GM21423 (cell line): ENCODE measurements around the gene RGS7.
"Not testable (repeated sequence)": the region's sequence is repeated elsewhere in the genome, so short reads cannot be mapped to it uniquely, and the experiment has no call there.

Source experiments
- ATAC-seq: cut with Tn5 transposase; IDR thresholded peaks from one replicate; pipeline ENCODE4 v1.9.1; 2021; ENCODE audit warnings: mild to moderate bottlenecking, moderate library complexity; ENCODE audit not compliant: unreplicated experiment

The RGS7 gene

DNA sequence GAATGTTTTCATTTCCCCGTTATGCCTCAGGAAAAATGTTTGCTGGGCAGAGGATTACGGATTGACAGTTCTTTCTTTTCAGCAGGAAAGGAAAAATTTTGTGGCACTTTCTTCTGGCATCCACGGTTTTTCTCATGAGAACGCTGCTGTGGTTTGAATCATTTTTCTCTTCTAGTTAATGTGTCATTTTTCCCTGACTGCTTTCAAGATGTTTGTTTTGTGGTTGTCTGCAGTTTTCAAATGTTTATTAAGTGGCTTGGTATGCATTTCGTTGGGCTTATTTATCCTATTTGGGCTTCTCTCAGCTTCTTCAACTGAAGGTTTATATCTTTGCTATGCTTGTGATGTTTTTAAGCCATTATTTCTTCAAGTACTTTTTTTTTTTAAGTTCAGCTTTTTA is 359.0 kb downstream of the RGS7 start:
- no peak for ATAC-seq

DNA sequence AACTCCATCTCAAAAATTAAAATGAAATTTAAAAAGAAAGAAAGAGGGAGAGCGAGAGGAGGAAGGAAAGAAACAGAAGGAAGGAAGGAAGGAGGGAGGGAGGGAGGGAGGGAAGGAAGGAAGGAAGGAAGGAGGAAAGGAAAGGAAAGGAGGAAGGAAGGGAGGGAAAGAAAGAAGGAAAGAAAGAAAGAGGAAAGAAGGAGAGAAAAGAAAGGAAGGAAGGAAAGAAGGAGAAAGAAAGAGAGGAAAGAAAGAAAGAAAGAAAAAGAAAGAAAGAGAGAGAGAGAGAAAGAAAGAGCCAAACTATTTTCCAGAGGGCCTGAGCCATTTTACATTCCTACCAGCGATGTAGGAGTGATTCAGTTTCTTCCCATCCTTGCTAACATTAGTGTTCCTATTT is 364.0 kb downstream of the RGS7 start:
- no peak for ATAC-seq

DNA sequence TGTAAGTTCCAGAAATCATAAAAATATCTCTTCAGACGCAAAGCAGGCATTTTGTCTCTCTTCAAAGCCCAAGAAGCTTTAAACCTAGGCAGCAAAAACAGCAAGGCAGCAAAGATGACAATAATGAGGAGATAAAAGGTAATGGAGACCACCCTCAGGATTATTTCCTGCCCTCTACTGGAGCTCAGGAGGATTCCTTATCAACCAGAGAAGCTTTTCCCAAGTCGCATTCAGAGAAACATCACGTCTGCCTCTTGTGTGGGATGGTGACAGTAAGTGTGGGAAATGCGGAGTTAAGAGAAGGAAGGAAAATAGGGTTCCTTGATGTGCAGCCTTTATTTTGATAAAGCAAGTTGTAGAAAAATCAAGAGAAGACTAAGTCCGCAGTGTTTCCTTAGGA is 365.8 kb downstream of the RGS7 start:
- no peak for ATAC-seq

DNA sequence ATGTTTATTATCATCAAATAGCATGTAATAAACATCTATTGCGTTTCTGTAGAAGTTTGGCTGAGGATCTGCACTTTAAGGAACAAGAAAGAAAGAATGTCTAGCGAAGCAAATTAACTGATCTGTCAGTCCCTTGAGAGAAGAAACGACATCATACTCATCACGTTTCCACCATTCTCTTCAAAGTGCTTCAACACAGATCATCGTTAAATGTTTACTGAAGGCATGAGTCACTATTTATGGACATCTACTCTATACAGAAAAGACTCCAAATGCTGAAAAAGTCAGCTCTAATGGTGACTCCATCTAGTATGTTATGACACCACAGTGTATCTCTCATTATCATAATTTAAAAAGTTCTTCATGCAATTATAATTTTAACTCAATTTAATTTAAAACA is 369.1 kb downstream of the RGS7 start:
- no peak for ATAC-seq

DNA sequence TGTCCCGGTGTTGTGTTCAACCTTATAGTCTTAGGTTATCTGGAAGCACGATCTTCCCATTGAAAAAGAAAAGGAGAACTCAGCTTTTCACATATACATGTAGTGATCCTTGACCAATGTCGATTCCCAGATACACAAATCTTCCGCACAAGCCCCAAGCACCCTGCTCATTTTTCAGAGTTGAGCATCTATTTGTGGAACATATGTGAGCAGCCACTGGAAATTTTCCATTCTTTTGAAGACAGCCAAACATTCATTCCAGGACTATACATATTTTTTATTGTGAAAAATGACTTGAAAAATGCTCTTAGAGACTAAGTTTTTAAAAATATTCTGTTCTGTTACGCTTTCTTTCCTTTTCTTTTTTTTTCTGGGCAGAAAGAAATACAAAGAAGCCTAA is 371.9 kb downstream of the RGS7 start:
- no peak for ATAC-seq

DNA sequence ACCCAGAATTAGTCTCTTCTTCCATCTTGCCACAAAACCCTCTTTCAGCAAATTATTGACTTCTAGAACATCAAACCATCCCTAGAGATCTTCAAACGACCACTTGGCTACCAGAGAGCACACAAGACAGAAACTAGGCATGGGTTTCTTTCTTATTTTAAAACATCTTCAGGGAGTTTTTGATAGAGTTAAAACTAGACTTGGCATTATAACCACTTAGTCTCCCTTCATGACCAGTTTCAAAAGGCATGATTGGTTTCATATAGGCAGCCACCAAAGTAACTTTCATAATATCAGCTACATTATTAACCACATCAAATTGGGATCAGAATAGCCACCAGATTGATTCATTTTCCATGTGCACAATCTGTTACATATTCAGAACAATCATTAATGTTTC is 376.7 kb downstream of the RGS7 start:
- ATAC-seq, result peak; percentile 68

DNA sequence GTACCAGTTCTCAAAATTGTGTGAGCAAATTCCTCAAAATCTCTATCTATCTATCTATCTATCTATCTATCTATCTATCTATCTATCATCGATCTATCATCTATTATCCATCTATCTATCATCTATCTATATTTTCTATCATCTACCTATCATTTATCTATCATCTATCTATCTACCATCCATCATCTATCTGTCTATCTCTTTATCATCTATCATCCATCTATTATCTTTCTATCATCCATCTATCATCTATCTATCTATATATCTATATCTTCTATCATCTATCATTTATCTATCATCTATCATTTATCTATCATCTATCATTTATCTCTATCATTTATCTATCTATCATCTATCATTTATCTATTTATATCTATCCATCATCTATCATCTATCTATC is 380.3 kb downstream of the RGS7 start:
- ATAC-seq, result no peak

DNA sequence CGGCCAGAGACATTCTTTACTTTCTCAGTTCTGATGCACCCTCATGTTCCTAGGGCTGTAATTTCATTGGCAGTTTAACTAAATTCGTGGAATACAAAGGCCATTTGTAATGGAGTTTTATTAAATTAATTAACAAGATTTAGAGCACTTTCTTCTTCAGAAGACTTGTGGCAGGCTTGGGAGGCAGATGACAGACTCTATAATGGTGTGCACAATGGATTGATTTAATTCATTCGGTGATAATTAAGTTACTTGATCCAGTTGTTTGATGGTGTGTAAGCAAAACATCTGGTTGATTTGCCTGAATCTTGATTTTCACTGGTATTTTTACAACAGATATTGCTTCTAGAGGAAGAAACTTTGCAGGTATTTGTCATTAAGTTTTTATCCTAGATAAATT is 383.1 kb downstream of the RGS7 start:
- ATAC-seq, result no peak

DNA sequence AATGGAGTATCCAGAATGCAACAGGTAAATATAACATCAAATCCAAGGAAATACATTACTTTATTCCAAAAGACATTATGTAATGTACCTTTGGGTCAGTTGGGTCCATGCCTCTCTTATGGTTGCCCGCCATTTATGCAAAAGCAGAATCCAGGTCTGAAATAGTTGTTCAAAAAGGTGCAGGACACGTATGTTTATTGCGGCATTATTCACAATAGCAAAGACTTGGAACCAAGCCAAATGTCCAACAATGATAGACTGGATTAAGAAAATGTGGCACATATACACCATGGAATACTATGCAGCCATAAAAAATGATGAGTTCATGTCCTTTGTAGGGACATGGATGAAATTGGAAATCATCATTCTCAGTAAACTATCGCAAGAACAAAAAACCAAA is 384.9 kb downstream of the RGS7 start:
- ATAC-seq, result not testable (repeated sequence)

DNA sequence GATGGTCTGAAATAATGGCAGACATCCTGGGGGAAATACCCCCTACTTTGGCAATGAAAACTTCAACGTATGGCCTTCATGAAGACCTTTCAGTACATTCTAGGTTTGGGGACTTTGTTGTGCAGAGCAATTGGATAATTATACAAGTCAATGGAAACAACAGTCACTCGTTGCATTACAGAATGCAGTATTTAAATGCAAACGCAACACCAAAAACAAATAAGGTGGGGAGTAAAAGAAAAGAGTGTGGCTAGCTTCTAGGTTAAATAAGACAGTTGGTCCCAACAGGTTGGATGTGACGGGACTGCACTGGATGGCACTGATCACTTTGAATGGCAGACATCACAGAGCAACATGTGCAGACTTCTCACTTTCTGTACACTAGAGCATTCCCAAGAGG is 386.8 kb downstream of the RGS7 start:
- ATAC-seq, result no peak

DNA sequence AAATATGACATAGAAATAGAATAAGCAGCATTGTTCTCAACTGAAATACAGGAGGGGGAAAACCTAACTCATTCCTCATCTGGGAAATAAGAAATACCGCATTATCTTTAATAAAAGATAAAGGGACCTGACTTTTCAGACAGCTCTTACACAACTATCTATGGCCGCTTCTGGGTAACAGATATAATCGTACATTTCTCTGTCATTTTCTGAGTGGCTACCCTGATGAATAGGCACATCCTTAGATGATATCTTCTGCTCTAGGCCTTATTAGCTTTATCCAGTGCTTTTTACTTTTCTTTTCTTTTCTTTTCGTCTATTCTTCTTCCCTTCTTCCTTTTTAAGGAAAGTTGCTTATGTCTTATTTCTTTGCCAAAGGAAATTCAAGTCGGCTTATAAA is 388.1 kb downstream of the RGS7 start:
- no peak for ATAC-seq

DNA sequence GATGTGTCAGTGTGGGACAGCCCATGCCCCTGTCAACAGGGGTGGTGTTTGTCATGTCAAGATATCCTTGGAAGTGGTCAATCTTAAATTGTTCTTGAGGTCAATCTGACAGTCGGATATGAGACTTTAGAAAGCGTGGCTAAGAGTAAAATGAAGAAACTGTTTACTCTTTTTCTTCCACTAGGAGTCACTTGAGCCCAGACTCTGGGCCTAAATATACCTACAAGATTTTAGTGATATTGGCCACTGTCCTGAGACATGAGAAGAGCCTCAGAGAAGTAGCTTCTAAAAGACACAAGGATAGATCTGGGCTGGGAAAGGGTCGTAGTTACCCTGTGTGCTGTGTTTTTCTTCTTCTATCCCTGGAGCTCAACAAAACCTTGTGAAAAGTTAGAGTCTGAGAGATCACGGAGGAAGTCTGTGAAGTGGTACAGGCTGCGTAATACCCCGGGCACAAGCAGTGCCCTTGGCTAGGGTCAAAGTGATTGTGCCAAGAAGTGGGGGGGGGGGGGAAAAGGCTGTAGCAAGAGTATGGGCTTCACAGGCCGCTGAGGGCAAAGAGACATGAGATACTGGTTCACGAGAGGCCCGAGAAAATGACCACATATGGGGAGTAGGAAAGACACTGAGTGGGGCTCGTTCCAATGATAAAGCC is 389.8 kb downstream of the RGS7 start:
- no peak for ATAC-seq

DNA sequence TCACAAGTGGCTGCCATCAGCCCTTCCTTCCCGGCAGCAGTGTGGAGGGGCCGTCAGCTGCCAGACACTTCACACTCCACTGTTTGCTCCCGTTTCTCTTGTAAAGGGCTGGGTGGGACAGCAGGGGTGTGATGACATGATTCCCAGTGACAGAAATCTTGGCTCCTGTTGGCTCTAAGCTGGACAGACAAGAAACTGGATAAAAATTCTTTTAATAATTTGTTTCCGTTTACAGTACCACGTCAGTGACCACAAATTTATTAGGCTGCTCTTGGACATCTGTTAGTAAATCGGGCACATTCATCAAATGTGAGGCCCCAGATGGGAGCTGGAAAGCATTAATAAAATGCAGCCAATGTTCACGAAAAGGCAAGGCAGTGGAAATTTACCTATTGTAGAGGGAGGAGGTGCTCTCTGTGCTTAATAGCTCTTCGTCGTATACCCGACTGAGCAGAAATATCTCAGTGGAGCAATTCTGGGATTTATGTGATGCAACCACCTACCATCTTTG is 391.4 kb downstream of the RGS7 start:
- no peak for ATAC-seq

DNA sequence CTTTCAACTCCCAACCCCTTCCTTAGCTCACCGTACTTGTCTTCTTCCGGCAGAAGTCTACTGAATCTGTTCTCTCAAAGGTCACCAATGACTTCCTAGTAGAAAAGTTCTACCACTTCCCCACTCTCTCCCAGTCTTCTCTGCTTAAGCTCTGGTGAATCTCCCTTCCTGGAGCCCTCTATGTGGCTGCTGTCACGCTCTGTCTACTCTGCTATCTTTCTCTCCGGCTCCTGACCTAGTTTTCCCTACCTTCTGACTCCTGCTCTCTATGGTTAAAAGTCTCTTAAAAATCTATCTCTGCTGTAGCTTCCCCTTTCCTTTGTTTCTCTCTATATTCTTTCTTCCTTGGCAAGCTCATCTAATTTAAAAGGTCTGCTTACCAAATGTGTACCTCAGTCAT is 394.9 kb downstream of the RGS7 start:
- ATAC-seq, result no peak

DNA sequence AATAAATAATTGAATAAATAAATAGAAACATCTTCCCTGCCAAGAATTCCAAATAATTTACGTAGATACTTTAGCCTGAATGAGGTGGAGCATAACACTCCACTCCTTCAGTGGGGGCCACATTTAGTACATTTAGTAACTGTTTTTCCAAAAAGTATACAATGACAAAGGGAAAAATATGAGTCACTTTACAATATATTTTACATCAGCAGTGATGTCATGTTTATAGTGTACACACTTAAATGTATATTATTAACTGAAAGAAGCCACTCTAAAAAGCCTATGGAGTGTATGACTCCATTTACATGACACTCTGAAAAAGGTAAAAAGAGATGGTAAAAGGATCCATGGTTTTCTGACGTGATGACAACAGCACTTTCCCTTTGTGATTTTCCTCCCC is 400.6 kb downstream of the RGS7 start:
- no peak for ATAC-seq

DNA sequence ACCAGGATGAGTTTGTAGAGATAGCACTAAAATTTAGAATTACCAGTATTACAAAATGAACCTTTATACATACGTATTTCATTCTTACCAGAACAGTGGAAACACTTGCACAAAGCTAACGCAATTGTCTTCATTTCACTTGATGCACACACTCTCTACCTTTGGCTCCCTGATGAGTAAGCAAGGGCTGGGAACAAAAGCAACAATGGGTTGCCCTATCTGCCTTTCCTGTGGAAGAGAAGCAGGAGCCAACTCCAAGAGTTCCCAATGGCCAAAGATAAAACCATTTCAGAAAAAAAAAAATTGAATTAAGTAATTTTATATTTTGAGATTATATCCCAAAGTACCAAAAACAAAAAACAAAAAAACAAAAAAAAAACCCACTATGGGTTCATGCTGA is 401.0 kb downstream of the RGS7 start:
- ATAC-seq, result no peak

DNA sequence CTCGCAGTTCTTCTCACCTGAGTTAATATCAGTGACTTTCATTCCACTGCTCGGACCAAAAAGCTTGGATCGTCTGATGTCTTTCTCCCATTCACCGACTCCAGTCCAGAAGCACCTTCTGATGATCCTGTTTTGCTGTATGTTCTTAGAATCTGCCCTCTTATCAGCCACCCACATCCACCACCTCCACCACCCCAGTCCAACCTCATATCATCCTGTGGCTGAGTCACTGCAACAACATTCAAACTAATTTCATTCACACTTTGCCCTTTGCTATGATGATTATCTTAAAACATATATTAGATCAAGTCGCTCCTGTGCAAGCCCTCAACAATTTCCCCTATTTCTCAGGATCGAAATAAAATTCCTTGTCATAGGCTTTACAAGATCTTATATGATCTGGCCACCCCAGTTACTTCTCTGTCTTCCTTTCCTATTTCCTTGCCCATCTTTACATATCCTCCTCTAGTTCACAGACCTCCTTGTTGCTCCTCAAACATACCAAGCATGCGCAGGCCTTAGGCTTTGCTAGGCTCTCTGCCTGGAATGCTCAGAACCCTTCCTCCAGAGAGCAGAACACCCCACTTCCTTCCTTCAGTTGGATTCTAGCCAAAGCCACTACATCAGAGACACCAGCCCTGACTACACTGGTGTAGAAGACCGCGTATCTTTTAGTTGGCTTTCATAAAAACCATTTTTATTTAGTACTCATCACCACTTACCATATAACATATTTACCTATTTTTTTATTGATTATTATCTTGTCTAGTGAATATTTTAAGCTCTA is 409.4 kb downstream of the RGS7 start:
- ATAC-seq, result no peak

DNA sequence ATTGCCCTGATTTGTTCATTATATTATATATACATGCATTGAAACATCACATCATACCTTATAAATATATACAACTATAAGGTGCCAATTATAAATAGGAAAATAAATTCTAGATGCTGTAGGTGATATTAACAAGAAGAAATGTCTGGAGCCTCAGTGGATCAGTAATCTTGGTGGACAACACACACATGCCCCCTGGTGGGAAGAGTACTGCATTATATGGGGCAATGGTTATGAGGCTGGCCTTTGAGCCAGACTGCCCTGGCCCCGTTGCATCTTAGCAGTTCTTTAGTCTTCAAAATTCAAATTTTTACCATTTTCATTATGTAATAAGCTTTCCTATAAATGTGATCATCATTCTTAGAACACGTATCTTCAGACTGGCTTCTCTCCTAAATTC is 410.1 kb downstream of the RGS7 start:
- ATAC-seq, result peak; percentile 52

DNA sequence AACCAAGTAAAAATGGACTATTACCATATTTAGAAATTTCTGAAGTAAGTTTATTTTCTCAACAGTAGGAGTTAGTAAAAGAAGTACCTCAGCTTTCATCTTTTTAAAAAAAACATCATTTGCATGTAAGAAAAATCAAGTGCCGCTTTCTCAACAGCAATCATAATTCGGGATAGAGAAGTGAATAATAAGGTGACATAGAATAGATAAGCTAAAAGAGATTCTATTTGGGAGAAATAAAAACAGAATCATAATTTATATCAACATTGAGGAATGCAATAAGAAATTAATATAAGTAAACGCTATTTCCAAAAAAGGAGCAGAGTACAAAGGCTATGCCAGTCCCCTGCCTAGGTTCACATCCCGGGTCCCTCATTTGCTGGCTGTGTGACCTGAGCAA is 414.1 kb downstream of the RGS7 start:
- no peak for ATAC-seq

DNA sequence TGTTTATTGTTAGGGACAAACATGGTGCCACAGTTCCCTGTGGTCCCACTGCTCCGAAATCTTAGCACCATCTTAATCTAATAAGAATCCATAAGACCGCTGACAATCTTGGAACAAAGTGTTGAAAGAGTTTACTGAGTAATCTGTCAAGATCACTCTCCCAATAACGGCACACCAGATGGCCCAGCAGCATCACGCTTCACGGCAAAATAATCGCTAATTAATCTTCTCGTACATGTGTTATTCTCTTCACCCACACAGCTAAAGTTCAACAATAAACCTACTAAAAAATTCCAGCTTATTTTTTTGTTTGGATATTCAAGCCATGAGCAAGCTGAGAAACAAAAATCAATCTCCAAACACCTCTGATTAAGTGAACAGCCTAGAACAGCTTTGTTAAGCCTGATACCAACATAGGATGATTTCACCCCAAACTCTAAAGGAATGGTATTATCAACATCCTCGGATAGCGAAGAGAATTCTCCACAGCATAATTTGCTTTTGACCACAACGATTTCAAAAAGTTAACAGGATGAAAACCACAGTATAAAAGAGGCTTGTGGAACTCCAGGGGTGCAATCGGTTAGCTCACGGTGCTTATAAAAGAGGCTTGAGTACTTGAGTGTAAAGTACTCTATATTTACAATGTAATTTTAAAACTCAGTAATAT is 415.2 kb downstream of the RGS7 start:
- no peak for ATAC-seq

DNA sequence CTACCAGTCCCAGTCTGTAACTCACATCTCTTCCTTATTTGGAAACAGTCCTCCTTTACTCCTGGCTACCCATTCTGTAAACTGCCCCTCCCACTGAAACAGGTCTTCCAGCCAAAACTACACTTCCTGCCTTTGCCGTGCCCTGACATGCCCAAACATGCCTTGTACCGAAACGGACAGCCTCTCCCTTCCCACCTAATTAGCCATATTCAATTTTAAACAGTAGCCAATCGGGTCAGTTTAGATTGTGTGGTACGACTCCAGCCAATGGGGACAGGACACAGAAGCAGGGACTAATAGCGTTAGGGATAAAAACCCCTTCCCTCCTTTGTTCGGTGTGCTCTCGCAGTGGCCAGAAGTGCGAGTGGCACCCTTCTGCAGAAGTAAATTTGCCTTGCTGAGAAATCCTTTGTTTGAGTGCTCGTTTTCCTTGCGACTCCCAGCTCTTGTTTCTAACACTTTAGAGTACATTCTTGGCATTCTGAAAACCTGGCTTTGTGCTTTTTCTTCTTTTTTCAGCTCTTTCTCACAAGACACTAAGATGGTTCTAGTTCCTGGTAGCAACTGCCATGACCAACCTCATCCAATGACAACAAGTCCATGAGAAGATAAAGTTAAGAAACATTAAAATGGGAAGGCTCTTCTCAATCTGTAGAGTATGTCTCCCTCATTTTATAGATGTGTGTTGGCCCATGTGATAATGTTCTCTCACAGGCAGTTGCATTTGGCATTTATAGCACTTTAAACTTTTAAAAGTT is 419.9 kb downstream of the RGS7 start:
- no peak for ATAC-seq
